ENCODE results near the gene ABR. TPM values are rescaled to one million over a fixed set of nuclear protein-coding genes. Genes with fewer than 3 reads are reported as not detected.
A peak's percentile ranks its signal among the peaks of the same experiment; 100 is the strongest.

ABR gene
- total and polyA plus RNA-seq, 9 donors: 25.0 to 94.6 (median 60.2) TPM

GRCh38 chr17:962166-962565, 217.6 kb downstream of the ABR start:
- TF ChIP-seq EP300 (IDR thresholded peaks at IDR 0.05): no peak
- no peak for TF ChIP-seq CTCF (IDR thresholded peaks at IDR 0.05)
- no peak for TF ChIP-seq POLR2A (IDR thresholded peaks at IDR 0.05)
- no peaks in the 10 kb centered on the region for H3K36me3 ChIP-seq
- no peak overlapping the region for H3K4me3 ChIP-seq
- no peak overlapping the region for H3K27ac ChIP-seq
- H3K9me3 ChIP-seq: no peaks in the 10 kb centered on the region
- DNase-seq: no peak
- H3K4me1 ChIP-seq (ENCODE audit: insufficient read depth): peaks cover 1% of the 10 kb centered on the region
- no peaks in the 10 kb centered on the region for H3K27me3 ChIP-seq
- WGBS, 3 donors: 83 to 89% (median 83%) methylated on average over 8 of the region's 8 CpGs
- intact Hi-C loops (cut with DNase I): no loop called here

- WGBS, 3 donors: 88 to 93% (median 90%) methylated on average over 31 of the region's 31 CpGs
Observed at GRCh38 chr17:958712-959451, 220.9 kb downstream of the ABR start.

GRCh38 chr17:957856-958421, 221.8 kb downstream of the ABR start:
- 77 to 85% (median 77%) methylated on average over 20 of the region's 20 CpGs for WGBS, 3 donors
- no peaks in the 10 kb centered on the region for H3K9me3 ChIP-seq
- DNase-seq: peak in 1 of 5 donors; percentile 9
- no peak for TF ChIP-seq POLR2A (IDR thresholded peaks at IDR 0.05)
- TF ChIP-seq CTCF (IDR thresholded peaks at IDR 0.05): no peak
- no peak for TF ChIP-seq EP300 (IDR thresholded peaks at IDR 0.05)
- intact Hi-C loops (cut with DNase I): no loop called here
- H3K4me1 ChIP-seq (ENCODE audit: insufficient read depth): peaks cover 8% of the 10 kb centered on the region
- no peak overlapping the region for H3K4me3 ChIP-seq
- H3K27me3 ChIP-seq: no peaks in the 10 kb centered on the region
- H3K36me3 ChIP-seq: no peaks in the 10 kb centered on the region
- no peak overlapping the region for H3K27ac ChIP-seq

More at GRCh38 chr17:958712-959451, 220.9 kb downstream of the ABR start:
- TF ChIP-seq CTCF (IDR thresholded peaks at IDR 0.05): no peak
- no peak for TF ChIP-seq POLR2A (IDR thresholded peaks at IDR 0.05)
- no peak for TF ChIP-seq EP300 (IDR thresholded peaks at IDR 0.05)
- H3K4me1 ChIP-seq (ENCODE audit: insufficient read depth): peaks cover 8% of the 10 kb centered on the region
- no peaks in the 10 kb centered on the region for H3K27me3 ChIP-seq
- DNase-seq: peak in 1 of 5 donors; percentile 15
- H3K4me3 ChIP-seq: no peak overlapping the region
- H3K27ac ChIP-seq: no peak overlapping the region
- no peaks in the 10 kb centered on the region for H3K36me3 ChIP-seq
- H3K9me3 ChIP-seq: no peaks in the 10 kb centered on the region
- intact Hi-C loops (cut with DNase I): no loop called here

- no peak for DNase-seq
- H3K9me3 ChIP-seq: no peaks in the 10 kb centered on the region
- peaks cover 9% of the 10 kb centered on the region for H3K4me1 ChIP-seq (ENCODE audit: insufficient read depth)
- H3K36me3 ChIP-seq: no peaks in the 10 kb centered on the region
- intact Hi-C loops (cut with DNase I): no loop called here
- no peak overlapping the region for H3K4me3 ChIP-seq
- H3K27ac ChIP-seq: no peak overlapping the region
- 75 to 76% (median 75%) methylated on average over 8 of the region's 8 CpGs for WGBS, 3 donors
- H3K27me3 ChIP-seq: no peaks in the 10 kb centered on the region
- TF ChIP-seq EP300 (IDR thresholded peaks at IDR 0.05): no peak
- TF ChIP-seq POLR2A (IDR thresholded peaks at IDR 0.05): no peak
- TF ChIP-seq CTCF (IDR thresholded peaks at IDR 0.05): no peak
Observed at GRCh38 chr17:956905-957304, 222.9 kb downstream of the ABR start.
